ENCODE results near the gene ALDH1A2. TPM values are rescaled to one million over a fixed set of nuclear protein-coding genes. Genes with fewer than 3 reads are reported as not detected.
"Not testable (repeated sequence)": the region's sequence is repeated elsewhere in the genome, so short reads cannot be mapped to it uniquely, and the experiment has no call there.

The ALDH1A2 gene
- total RNA-seq: 1 to 10 TPM; 2.2 to 6.6 (median 4.7) TPM
- polyA plus RNA-seq: 1 to 10 TPM; 1.6 to 2.5 TPM

GRCh38 chr15:58065445-58066041 is at the start of gene ALDH1A2:
Gene ALDH1A2, minus strand, starts transcription at chr15:58065711. Its CDS starts 61 bp downstream, at chr15:58065650.
- DNase-seq: peak in 5 of 6 donors; percentile 11 to 72 (median 30)
- Histone ChIP-seq H3K4me3 (peak within 1 kb of the TSS; percentile 12 to 60 (median 28)), H3K4me1 (peaks cover 0 to 10% (median 0%) of the 10 kb centered on the region in 3 donors), H3K27me3 (peaks cover 0 to 30% (median 13%) of the 10 kb centered on the region in 4 donors), H3K36me3 (no peaks in the 10 kb centered on the region), H3K9me3 (no peaks in the 10 kb centered on the region), H3K27ac (peak within 1 kb of the TSS in 1 of 4 donors; percentile 46)
- no peak for TF ChIP-seq CTCF (IDR thresholded peaks at IDR 0.05)
- ATAC-seq: peak; percentile 36 to 67 (median 50)
- intact Hi-C loops (cut with DNase I): loop anchor here in 2 of 3 donors (5.0 to 10.0 kb wide), 2 partner anchors 198 to 201 kb away; no protein-coding TSS in a partner anchor
- 7% methylated on average over 74 to 75 of the region's 75 CpGs for WGBS, 2 donors
- FAIRE-seq: no peak

GRCh38 chr15:58114812-58115211 is 49.3 kb upstream of the ALDH1A2 start:
- no peak overlapping the region for H3K27ac ChIP-seq
- no peaks in the 10 kb centered on the region for H3K36me3 ChIP-seq
- no peaks in the 10 kb centered on the region for H3K9me3 ChIP-seq
- H3K27me3 ChIP-seq: no peaks in the 10 kb centered on the region
- FAIRE-seq (no peak), DNase-seq (no peak), ATAC-seq (no peak)
- H3K4me3 ChIP-seq: no peak overlapping the region
- intact Hi-C loops (cut with DNase I): no loop called here
- peaks cover 0 to 3% (median 0%) of the 10 kb centered on the region in 3 donors for H3K4me1 ChIP-seq
- no peak for TF ChIP-seq CTCF (IDR thresholded peaks at IDR 0.05)

GRCh38 chr15:58114388-58114787 is 48.9 kb upstream of the ALDH1A2 start:
- intact Hi-C loops (cut with DNase I): no loop called here

GRCh38 chr15:58113358-58113757 is 47.8 kb upstream of the ALDH1A2 start:
- H3K4me3 ChIP-seq; H3K27me3 ChIP-seq; H3K27ac ChIP-seq; H3K4me1 ChIP-seq; DNase-seq; FAIRE-seq; H3K36me3 ChIP-seq; ATAC-seq; H3K9me3 ChIP-seq; intact Hi-C loops (cut with DNase I): not testable (repeated sequence)
- 48 to 53% methylated on average over 5 of the region's 5 CpGs for WGBS, 2 donors

More at GRCh38 chr15:58114388-58114787, 48.9 kb upstream of the ALDH1A2 start:
- Histone ChIP-seq H3K4me1 (peaks cover 0 to 3% (median 0%) of the 10 kb centered on the region in 3 donors), H3K36me3 (no peaks in the 10 kb centered on the region), H3K9me3 (no peaks in the 10 kb centered on the region), H3K27ac (no peak overlapping the region), H3K27me3 (no peaks in the 10 kb centered on the region), H3K4me3 (no peak overlapping the region)
- no peak for TF ChIP-seq CTCF (IDR thresholded peaks at IDR 0.05)
- ATAC-seq: no peak
- 70 to 72% methylated on average over 3 of the region's 3 CpGs for WGBS, 2 donors
- FAIRE-seq: no peak
- DNase-seq: no peak

GRCh38 chr15:58111718-58112104 is 46.2 kb upstream of the ALDH1A2 start:
- H3K36me3 ChIP-seq: no peaks in the 10 kb centered on the region
- no peak overlapping the region for H3K27ac ChIP-seq
- no peak for TF ChIP-seq CTCF (IDR thresholded peaks at IDR 0.05)
- ATAC-seq: no peak
- no peak for DNase-seq
- no peaks in the 10 kb centered on the region for H3K9me3 ChIP-seq
- H3K4me1 ChIP-seq: peaks cover 0 to 3% (median 0%) of the 10 kb centered on the region in 3 donors
- 89 to 91% methylated on average over 5 of the region's 5 CpGs for WGBS, 2 donors
- FAIRE-seq: no peak
- intact Hi-C loops (cut with DNase I): no loop called here
- no peak overlapping the region for H3K4me3 ChIP-seq
- no peaks in the 10 kb centered on the region for H3K27me3 ChIP-seq
